ENCODE measurements around the gene TMEM89. TPM values are rescaled to one million over a fixed set of nuclear protein-coding genes. Genes with fewer than 3 reads are reported as not detected.

The TMEM89 gene
- total and polyA plus RNA-seq, 2 of the 13 experiments (the other 11 are each of a cell fraction or from before 2014, with no cell fraction given) = 0.31 to 0.59 TPM

DNA sequence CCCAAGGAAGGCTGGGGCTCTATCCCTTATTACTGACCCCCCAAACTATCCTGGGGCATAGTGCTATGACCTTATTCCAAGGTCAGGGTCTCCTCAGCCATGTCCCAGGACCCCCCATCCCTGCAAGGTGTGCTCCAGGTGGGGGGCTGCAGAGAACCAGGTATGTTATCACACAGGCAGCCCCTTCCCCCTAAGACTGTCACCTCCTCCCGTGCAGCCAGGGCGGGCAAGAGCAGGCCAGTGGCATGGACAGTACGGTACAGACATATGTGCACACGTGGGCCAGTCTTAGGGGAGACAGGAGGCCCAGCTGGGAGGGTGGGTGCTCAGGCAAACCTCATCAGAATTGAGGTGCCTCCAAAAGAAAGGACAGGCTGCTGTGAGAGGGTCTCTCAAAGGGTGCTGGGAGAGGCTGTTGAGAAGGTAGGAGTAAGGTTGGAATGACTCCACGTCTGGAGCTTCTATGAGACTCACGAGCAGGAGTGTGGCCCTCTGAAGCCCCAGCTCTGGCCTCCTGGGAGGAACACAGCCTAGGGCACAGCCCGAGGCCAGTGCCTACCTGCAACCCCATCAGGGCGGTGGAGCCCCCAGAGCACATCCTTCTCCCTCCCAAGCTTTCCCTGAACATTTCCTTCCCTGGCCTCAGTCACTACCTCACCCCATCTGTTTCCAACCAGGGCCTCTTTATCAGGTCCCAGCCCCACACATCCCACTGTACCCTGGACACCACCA lies 24.7 kb downstream of the TMEM89 start (continued):
- TF ChIP-seq ZNF737 (CRISPR knock-in tag; IDR thresholded peaks at IDR 0.05; ENCODE audit: borderline replicate concordance) (no peak), TCF12 (IDR thresholded peaks at IDR 0.05) (no peak), TCF12 (CRISPR knock-in tag; IDR thresholded peaks at IDR 0.05) (no peak), ZNF292 (CRISPR knock-in tag; IDR thresholded peaks at IDR 0.05; ENCODE audit: borderline replicate concordance, low read depth) (no peak), NFRKB (IDR thresholded peaks at IDR 0.05) (no peak), KLF12 (CRISPR knock-in tag; IDR thresholded peaks at IDR 0.05; ENCODE audit: borderline replicate concordance) (no peak), EP300 (IDR thresholded peaks at IDR 0.05; ENCODE audit: low read depth in 2 of 2, low read length in 2 of 2) (no peak), EP300 (CRISPR knock-in tag; IDR thresholded peaks at IDR 0.05; ENCODE audit: borderline replicate concordance) (no peak)
- TF ChIP-seq, protein P1, sequence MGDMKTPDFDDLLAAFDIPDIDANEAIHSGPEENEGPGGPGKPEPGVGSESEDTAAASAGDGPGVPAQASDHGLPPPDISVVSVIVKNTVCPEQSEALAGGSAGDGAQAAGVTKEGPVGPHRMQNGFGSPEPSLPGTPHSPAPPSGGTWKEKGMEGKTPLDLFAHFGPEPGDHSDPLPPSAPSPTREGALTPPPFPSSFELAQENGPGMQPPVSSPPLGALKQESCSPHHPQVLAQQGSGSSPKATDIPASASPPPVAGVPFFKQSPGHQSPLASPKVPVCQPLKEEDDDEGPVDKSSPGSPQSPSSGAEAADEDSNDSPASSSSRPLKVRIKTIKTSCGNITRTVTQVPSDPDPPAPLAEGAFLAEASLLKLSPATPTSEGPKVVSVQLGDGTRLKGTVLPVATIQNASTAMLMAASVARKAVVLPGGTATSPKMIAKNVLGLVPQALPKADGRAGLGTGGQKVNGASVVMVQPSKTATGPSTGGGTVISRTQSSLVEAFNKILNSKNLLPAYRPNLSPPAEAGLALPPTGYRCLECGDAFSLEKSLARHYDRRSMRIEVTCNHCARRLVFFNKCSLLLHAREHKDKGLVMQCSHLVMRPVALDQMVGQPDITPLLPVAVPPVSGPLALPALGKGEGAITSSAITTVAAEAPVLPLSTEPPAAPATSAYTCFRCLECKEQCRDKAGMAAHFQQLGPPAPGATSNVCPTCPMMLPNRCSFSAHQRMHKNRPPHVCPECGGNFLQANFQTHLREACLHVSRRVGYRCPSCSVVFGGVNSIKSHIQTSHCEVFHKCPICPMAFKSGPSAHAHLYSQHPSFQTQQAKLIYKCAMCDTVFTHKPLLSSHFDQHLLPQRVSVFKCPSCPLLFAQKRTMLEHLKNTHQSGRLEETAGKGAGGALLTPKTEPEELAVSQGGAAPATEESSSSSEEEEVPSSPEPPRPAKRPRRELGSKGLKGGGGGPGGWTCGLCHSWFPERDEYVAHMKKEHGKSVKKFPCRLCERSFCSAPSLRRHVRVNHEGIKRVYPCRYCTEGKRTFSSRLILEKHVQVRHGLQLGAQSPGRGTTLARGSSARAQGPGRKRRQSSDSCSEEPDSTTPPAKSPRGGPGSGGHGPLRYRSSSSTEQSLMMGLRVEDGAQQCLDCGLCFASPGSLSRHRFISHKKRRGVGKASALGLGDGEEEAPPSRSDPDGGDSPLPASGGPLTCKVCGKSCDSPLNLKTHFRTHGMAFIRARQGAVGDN (CRISPR knock-in tag; IDR thresholded peaks at IDR 0.05) = peak; percentile 28; the same call in 1 of the 2 replicates
- TF ChIP-seq, protein P2, sequence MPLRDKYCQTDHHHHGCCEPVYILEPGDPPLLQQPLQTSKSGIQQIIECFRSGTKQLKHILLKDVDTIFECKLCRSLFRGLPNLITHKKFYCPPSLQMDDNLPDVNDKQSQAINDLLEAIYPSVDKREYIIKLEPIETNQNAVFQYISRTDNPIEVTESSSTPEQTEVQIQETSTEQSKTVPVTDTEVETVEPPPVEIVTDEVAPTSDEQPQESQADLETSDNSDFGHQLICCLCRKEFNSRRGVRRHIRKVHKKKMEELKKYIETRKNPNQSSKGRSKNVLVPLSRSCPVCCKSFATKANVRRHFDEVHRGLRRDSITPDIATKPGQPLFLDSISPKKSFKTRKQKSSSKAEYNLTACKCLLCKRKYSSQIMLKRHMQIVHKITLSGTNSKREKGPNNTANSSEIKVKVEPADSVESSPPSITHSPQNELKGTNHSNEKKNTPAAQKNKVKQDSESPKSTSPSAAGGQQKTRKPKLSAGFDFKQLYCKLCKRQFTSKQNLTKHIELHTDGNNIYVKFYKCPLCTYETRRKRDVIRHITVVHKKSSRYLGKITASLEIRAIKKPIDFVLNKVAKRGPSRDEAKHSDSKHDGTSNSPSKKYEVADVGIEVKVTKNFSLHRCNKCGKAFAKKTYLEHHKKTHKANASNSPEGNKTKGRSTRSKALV (CRISPR knock-in tag; IDR thresholded peaks at IDR 0.05) = no peak
- TF ChIP-seq, protein P3, sequence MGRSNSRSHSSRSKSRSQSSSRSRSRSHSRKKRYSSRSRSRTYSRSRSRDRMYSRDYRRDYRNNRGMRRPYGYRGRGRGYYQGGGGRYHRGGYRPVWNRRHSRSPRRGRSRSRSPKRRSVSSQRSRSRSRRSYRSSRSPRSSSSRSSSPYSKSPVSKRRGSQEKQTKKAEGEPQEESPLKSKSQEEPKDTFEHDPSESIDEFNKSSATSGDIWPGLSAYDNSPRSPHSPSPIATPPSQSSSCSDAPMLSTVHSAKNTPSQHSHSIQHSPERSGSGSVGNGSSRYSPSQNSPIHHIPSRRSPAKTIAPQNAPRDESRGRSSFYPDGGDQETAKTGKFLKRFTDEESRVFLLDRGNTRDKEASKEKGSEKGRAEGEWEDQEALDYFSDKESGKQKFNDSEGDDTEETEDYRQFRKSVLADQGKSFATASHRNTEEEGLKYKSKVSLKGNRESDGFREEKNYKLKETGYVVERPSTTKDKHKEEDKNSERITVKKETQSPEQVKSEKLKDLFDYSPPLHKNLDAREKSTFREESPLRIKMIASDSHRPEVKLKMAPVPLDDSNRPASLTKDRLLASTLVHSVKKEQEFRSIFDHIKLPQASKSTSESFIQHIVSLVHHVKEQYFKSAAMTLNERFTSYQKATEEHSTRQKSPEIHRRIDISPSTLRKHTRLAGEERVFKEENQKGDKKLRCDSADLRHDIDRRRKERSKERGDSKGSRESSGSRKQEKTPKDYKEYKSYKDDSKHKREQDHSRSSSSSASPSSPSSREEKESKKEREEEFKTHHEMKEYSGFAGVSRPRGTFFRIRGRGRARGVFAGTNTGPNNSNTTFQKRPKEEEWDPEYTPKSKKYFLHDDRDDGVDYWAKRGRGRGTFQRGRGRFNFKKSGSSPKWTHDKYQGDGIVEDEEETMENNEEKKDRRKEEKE (IDR thresholded peaks at IDR 0.05) = no peak
- TF ChIP-seq, protein P4, sequence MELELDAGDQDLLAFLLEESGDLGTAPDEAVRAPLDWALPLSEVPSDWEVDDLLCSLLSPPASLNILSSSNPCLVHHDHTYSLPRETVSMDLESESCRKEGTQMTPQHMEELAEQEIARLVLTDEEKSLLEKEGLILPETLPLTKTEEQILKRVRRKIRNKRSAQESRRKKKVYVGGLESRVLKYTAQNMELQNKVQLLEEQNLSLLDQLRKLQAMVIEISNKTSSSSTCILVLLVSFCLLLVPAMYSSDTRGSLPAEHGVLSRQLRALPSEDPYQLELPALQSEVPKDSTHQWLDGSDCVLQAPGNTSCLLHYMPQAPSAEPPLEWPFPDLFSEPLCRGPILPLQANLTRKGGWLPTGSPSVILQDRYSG (CRISPR knock-in tag; IDR thresholded peaks at IDR 0.05) = no peak
